Camera-type eye (tissue), 1 donor: ENCODE measurements around the gene SPATA13. TPM values are rescaled to one million over a fixed set of nuclear protein-coding genes. Genes with fewer than 3 reads are reported as not detected.

Source experiments
- total RNA-seq: library from RNA; depleted of rRNA; stranded (reverse); fragments of >200 nt; gene quantifications from one replicate; pipeline ENCODE4 v1.2.3, GENCODE V29; 2014

Gene SPATA13
- total RNA-seq: 36.8 TPM

GRCh38 chr13:24160458-24161009 is at the start of gene SPATA13:
Gene SPATA13, plus strand, starts transcription at chr13:24160720. Its CDS starts 62,210 bp downstream, at chr13:24222930.

GRCh38 chr13:24309300-24309699 is 148.8 kb downstream of the SPATA13 start, which contains the start of gene C1QTNF9:
Gene C1QTNF9, plus strand, starts transcription at chr13:24309580. Its CDS starts 6,424 bp downstream, at chr13:24316004.

Other genes starting within 250 kb of the SPATA13 start
- 0.38 TPM for gene C1QTNF9, start 148.9 kb downstream of the SPATA13 start, total RNA-seq